ENCODE data around the gene CSF3R.

Gene CSF3R

GRCh38 chr1:36482724-36483388 is at the start of gene CSF3R:
TSS of gene CSF3R (minus strand) at chr1:36482913. CDS start at chr1:36479496, 3,417 bp downstream.
- TF ChIP-seq CTCF (conservative IDR thresholded peaks at IDR 0.05; ENCODE audit: low read depth, low read length) = no peak
- Histone ChIP-seq H2AFZ (ENCODE audit: low read depth) (no peak within 1 kb of the TSS), H3K4me2 (no peak within 1 kb of the TSS), H3K9ac (no peak within 1 kb of the TSS), H4K20me1 (ENCODE audit: insufficient read depth) (no peaks in the 10 kb centered on the region), H3K36me3 (ENCODE audit: insufficient read depth) (no peaks in the 10 kb centered on the region), H3K27me3 (ENCODE audit: insufficient read depth, low read depth) (no peaks in the 10 kb centered on the region; the same call in 1 of the 2 replicates), H3K4me3 (IDR thresholded peaks at IDR 0.05; ENCODE audit: insufficient read depth, low read depth, low read length) (no peak within 1 kb of the TSS), H3K4me1 (ENCODE audit: low read depth, poor library complexity, severe bottlenecking) (no peaks in the 10 kb centered on the region), H3K79me2 (ENCODE audit: insufficient read depth, low read depth) (no peaks in the 10 kb centered on the region), H3K27ac (no peak within 1 kb of the TSS)

GRCh38 chr1:36531833-36532232 is 49.1 kb upstream of the CSF3R start:
- no peak for TF ChIP-seq CTCF (conservative IDR thresholded peaks at IDR 0.05; ENCODE audit: low read depth, low read length)

GRCh38 chr1:36530791-36531190 is 48.1 kb upstream of the CSF3R start:
- H3K4me2 ChIP-seq = no peak overlapping the region
- H4K20me1 ChIP-seq (ENCODE audit: insufficient read depth) = no peaks in the 10 kb centered on the region
- no peak overlapping the region for H3K27ac ChIP-seq
- H3K27me3 ChIP-seq (ENCODE audit: insufficient read depth, low read depth) = peaks cover 10% of the 10 kb centered on the region; the same call in 1 of the 2 replicates
- no peak for TF ChIP-seq CTCF (conservative IDR thresholded peaks at IDR 0.05; ENCODE audit: low read depth, low read length)
- H2AFZ ChIP-seq (ENCODE audit: low read depth) = no peak overlapping the region
- H3K4me1 ChIP-seq (ENCODE audit: low read depth, poor library complexity, severe bottlenecking) = no peaks in the 10 kb centered on the region
- H3K9ac ChIP-seq = no peak overlapping the region
- H3K79me2 ChIP-seq (ENCODE audit: insufficient read depth, low read depth) = no peaks in the 10 kb centered on the region
- no peaks in the 10 kb centered on the region for H3K36me3 ChIP-seq (ENCODE audit: insufficient read depth)
- H3K4me3 ChIP-seq (IDR thresholded peaks at IDR 0.05; ENCODE audit: insufficient read depth, low read depth, low read length) = no peak overlapping the region

More at GRCh38 chr1:36531833-36532232, 49.1 kb upstream of the CSF3R start:
- Histone ChIP-seq H3K9ac (no peak overlapping the region), H3K27me3 (ENCODE audit: insufficient read depth, low read depth) (peaks cover 16% of the 10 kb centered on the region; the same call in 1 of the 2 replicates), H3K4me2 (no peak overlapping the region), H3K79me2 (ENCODE audit: insufficient read depth, low read depth) (no peaks in the 10 kb centered on the region), H3K4me3 (IDR thresholded peaks at IDR 0.05; ENCODE audit: insufficient read depth, low read depth, low read length) (no peak overlapping the region), H2AFZ (ENCODE audit: low read depth) (no peak overlapping the region), H4K20me1 (ENCODE audit: insufficient read depth) (no peaks in the 10 kb centered on the region), H3K4me1 (ENCODE audit: low read depth, poor library complexity, severe bottlenecking) (no peaks in the 10 kb centered on the region), H3K36me3 (ENCODE audit: insufficient read depth) (no peaks in the 10 kb centered on the region), H3K27ac (no peak overlapping the region)

- Histone ChIP-seq H3K27me3 (ENCODE audit: insufficient read depth, low read depth) (peaks cover 7% of the 10 kb centered on the region; the same call in 1 of the 2 replicates), H3K27ac (no peak overlapping the region), H3K4me3 (IDR thresholded peaks at IDR 0.05; ENCODE audit: insufficient read depth, low read depth, low read length) (no peak overlapping the region), H4K20me1 (ENCODE audit: insufficient read depth) (no peaks in the 10 kb centered on the region), H3K9ac (no peak overlapping the region), H3K4me2 (no peak overlapping the region), H2AFZ (ENCODE audit: low read depth) (no peak overlapping the region), H3K4me1 (ENCODE audit: low read depth, poor library complexity, severe bottlenecking) (no peaks in the 10 kb centered on the region), H3K79me2 (ENCODE audit: insufficient read depth, low read depth) (no peaks in the 10 kb centered on the region), H3K36me3 (ENCODE audit: insufficient read depth) (no peaks in the 10 kb centered on the region)
- no peak for TF ChIP-seq CTCF (conservative IDR thresholded peaks at IDR 0.05; ENCODE audit: low read depth, low read length)
Observed at GRCh38 chr1:36530261-36530660, 47.5 kb upstream of the CSF3R start.
